Muscle of back (tissue), 11 donors: ENCODE results near the gene APMAP. TPM values are rescaled to one million over a fixed set of nuclear protein-coding genes. Genes with fewer than 3 reads are reported as not detected.

Experiments
- DNase-seq, 3 donors: peaks; one replicate each; pipeline versions ENCODE4 v3.0.0 to v3.0.0-alpha.2; 2013
- polyA plus RNA-seq, 10 donors: library from polyadenylated mRNA; unstranded; fragments of 120-200 nt; gene quantifications; one replicate each; pipeline ENCODE4 v1.2.1, GENCODE V29; 2013; ENCODE audit not compliant: insufficient read length in 10 of 10

Gene APMAP
- polyA plus RNA-seq, 10 donors: 45.0 to 66.0 (median 52.9) TPM

- DNase-seq: no peak
Observed at GRCh38 chr20:24990810-24991252, 1.7 kb downstream of the APMAP start.

- DNase-seq: no peak
Observed at GRCh38 chr20:24989162-24989561, 3.4 kb downstream of the APMAP start.

DNA sequence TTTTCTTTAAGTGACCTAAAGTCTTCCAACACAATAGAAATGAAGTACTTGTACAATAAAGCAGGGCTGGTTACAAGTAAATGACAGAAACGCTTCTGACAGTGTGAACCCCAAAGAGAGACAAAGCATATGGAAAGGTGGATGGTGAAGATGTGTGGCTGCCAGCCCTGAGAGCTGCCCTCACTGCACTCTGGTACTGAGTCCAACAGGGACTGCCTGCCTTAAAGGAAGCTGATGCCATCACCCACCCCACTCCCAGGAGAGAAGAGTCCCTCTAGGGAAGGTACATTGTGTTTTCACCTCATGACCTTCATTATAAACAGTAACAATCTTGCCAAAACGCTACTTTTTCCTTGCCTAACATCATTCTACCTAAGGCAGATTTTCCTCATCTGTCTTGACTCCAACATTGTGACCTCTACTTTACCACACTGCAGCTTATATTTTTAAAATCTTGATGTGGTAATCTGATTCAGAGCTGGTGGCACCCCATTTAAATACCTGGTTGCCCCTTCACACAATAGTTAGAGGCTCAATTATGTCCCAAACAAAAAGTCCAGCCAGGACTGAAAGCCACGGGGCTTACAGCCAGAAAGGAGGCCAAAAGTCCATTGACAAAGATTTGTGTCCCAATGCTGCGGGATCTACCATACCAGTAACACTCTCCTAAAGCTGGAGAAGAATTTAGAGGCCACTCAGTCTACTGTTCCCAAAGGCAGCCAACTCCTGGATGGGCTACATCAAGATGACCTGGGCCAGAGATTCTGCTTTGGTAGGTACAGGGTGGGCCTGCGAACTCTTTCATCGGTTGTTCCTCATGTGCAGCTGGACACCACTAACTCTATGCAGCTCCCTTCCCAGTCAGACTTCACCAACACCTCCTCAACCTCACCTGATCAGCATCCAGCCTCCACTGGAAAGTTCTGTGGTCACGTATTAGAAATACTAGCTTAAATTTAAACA is 4.4 kb downstream of the APMAP start:
- DNase-seq: no peak

- no peak for DNase-seq
Observed at GRCh38 chr20:24987244-24987643, 5.3 kb downstream of the APMAP start.

- no peak for DNase-seq
Observed at GRCh38 chr20:24986436-24987015, 6.0 kb downstream of the APMAP start.

DNA sequence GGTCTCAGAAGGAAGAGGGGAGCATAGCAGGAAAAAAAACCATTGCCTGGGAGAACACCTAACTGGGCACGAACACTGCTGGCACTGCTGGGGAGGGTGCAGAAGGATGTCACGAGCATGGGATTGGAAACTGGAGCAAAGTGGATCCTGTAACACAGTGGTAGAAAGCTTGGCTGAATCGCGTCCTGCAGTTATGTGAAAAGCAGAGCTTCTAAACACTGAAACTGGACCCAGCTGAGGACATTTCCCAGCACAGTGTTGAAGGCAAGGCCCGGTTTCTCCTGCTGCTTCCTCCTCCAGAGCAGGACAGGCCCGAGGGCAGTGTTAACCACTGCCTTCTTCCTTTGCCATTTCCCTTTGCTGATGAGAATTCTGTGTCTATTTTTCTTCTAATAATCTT is 6.7 kb downstream of the APMAP start:
- no peak for DNase-seq

GRCh38 chr20:24984961-24985640 is 7.5 kb downstream of the APMAP start:
- DNase-seq: no peak

DNA sequence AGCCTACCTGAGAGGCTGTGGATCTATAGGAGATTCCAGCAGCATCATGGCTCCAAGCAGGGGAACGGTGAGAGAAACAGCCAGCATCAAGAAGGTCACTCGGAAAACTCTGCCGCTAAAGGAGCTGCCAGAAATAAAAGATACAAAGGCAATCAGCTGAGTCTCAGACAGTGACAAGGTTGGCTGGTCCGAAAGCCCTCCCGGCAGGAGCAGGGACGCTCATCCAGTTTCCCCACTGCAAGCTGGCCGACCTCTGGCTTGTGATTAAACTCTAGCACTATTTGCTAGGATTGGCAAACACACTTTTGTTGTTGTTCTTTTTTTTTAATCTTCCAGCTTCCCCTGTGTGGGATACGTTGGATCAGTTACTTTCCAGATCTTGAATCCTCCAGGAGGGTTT is 8.7 kb downstream of the APMAP start:
- DNase-seq: no peak

GRCh38 chr20:24981790-24982189 is 10.8 kb downstream of the APMAP start:
- no peak for DNase-seq

DNA sequence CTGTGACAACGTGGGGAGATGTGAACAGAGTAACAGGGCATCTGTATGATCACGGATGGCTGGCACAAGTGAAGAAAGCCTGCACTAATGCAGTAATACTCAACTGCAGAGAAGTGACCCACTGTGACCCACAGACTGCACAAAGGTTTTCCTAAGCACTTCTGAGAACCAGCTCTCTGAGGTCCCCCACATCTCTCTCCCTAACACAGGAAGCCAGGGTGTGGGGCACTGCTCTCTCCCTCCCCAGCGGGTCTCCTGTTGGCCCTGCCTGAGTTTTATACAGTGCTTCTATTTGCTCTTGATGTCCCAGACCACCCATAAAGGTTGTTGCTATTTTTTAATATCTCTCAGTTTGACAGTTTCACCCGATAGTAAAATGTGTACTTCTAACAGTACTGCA is 11.3 kb downstream of the APMAP start:
- DNase-seq: no peak

- no peak for DNase-seq
Observed at GRCh38 chr20:24980291-24981053, 12.1 kb downstream of the APMAP start.

DNA sequence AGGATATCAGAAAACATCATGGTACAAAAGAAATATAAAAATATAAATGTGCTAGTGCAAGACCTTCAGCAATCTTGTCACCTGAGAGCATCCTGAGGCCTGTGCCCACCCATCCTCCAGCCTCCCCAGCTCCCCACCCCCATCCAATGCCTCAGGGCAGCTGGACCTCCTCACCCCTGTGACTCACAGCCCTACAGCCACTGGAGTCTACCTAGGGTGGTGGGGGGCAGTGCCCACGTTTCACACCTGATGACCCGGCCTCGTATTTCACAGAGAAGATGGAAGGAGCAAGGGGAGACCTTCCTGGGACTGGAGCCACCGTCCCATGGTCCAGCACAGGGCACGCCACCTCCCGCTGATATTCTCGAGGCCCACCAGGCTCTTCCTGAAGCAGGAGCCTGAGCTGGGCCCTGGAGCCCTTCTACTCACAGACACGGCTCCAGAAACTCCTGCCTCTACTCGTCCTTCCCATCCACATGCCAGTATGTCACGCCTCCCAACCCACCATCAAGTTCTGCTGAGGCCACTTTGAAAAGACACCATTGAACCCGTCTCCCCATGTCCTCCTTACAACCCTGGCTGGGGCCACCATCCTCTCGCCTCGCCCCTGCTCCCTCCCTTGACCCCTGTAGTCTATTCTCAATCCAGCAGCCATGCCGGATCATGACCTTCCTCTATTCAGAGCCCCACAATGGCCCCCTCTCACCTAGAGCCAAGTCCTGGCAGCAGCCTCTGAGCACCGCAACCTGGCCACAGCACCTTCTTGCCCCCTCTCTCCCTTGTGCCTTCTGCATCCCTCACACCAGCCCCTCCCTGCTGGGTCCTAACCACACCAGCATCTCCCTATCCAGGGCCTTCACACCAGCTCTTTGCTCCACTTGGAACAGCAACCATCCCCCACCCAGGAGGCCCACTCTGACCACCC is 13.3 kb downstream of the APMAP start:
- DNase-seq: no peak

- peak; percentile 27 to 66 (median 38) for DNase-seq
Observed at GRCh38 chr20:24978513-24978912, 14.0 kb downstream of the APMAP start.

- no peak for DNase-seq
Observed at GRCh38 chr20:24977797-24978196, 14.8 kb downstream of the APMAP start.

GRCh38 chr20:24977336-24977735 is 15.2 kb downstream of the APMAP start:
- DNase-seq: no peak

DNA sequence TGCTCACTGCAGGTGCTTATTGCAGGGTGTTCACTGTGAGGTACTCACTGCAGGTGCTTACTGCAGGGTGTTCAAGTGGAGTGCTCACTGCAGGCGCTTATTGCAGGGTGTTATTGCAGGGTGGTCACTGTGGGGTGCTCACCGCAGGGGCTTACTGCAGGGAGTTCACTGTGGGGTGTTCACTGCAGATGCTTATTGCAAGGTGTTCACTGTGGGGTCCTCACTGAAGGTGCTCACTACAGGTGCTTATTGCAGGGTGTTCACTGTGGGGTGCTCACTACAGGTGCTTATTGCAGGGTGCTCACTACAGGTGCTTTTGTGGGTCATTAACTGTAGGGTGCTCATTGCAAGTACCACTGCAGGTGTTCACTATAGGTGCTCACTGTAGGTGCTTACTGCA is 20.2 kb downstream of the APMAP start:
- DNase-seq: no peak

DNA sequence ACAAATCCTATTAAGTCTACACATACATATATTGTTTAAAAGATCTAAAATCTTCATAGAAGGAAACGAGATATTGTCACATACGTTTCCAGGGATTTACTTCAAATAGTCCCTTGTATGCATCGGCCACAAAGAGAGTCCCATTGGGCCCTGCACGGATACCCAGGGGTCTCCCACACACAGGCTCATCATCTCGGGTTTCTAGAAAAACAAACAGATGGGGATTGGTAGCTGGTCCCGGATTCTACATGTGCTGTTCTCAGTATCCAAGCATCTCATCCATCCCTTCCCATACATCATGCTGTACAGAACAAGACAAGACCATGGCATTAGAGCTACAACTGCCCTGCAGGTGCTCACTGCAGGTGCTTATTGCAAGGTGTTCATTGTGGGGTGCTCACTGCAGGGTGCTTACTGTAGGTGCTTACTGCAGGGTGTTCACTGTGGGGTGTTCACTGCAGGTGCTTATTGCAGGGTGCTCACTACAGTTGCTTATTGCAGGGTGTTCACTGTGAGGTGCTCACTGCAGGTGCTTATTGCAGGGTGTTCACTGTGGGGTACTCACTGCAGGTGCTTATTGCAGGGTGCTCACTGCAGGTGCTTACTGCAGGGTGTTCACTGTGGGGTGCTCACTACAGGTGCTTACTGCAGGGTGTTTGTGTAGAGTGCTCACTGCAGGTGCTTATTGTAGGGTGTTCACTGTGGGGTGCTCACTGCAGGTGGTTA is 21.0 kb downstream of the APMAP start:
- no peak for DNase-seq

- no peak for DNase-seq
Observed at GRCh38 chr20:24970754-24971153, 21.8 kb downstream of the APMAP start.

DNA sequence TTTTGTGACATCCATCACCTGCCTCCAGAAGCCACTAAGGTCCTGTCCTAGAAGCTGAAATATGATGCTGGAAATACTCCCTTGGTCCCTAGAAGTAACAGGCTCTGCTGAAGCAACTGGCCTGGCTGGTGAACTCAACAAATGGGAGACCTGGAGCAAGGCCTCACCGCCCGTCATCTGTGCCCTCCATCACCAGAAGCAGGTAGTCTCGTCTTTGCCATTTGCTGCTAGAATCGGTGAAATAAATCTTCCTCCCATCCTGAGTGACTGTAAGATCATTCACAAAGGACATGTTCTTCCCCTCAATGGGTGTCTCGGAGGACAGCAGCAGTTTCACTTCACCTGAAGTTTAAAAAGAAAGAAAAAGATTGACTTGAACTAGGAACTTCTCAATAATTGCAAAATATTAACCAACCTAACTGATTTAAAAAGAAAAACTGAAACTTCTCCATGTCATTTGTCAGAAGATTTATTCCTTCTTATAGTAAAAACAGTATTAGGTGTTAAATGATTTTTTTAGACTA is 22.5 kb downstream of the APMAP start:
- no peak for DNase-seq
